ENCODE measurements around the gene LRRC4C.

DNA sequence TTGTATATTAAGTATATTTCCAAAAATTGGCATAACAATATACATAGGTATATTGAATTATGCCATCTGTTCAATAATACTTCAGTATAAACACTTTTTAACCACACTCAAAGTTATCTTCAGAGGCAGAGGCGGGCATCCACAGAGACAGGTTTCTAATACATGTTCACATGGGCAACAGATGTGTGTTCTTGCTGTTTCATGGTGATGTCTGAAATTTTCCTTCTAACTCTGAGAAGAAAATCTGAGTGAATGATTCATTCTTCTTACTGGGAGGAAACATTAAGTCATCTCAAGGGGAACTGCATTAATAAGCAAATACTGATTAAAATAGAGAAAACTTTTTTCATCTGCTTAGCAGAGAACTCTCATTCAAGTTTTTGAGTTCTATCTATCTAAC is 1074.5 kb downstream of the LRRC4C start:
- no peak for TF ChIP-seq POLR2A (IDR thresholded peaks at IDR 0.05)
- TF ChIP-seq, protein P1, sequence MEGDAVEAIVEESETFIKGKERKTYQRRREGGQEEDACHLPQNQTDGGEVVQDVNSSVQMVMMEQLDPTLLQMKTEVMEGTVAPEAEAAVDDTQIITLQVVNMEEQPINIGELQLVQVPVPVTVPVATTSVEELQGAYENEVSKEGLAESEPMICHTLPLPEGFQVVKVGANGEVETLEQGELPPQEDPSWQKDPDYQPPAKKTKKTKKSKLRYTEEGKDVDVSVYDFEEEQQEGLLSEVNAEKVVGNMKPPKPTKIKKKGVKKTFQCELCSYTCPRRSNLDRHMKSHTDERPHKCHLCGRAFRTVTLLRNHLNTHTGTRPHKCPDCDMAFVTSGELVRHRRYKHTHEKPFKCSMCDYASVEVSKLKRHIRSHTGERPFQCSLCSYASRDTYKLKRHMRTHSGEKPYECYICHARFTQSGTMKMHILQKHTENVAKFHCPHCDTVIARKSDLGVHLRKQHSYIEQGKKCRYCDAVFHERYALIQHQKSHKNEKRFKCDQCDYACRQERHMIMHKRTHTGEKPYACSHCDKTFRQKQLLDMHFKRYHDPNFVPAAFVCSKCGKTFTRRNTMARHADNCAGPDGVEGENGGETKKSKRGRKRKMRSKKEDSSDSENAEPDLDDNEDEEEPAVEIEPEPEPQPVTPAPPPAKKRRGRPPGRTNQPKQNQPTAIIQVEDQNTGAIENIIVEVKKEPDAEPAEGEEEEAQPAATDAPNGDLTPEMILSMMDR (IDR thresholded peaks at IDR 0.05): no peak
